Ureter (tissue), 1 donor: ENCODE results near the gene PPL. TPM values are rescaled to one million over a fixed set of nuclear protein-coding genes. Genes with fewer than 3 reads are reported as not detected.

ENCODE experiments used
- DNase-seq: peaks from one replicate; pipeline ENCODE4 v3.0.0-alpha.2; 2020; ENCODE audit warnings: low spot score
- total RNA-seq: library from RNA; stranded (reverse); gene quantifications from one replicate; pipeline ENCODE4 v1.2.4, GENCODE V29; 2023
- donor health status: DM: yes; HTN: yes; CAD: no.

Gene PPL
- total RNA-seq, 1 donor from 2014 or later = 108 TPM

DNA sequence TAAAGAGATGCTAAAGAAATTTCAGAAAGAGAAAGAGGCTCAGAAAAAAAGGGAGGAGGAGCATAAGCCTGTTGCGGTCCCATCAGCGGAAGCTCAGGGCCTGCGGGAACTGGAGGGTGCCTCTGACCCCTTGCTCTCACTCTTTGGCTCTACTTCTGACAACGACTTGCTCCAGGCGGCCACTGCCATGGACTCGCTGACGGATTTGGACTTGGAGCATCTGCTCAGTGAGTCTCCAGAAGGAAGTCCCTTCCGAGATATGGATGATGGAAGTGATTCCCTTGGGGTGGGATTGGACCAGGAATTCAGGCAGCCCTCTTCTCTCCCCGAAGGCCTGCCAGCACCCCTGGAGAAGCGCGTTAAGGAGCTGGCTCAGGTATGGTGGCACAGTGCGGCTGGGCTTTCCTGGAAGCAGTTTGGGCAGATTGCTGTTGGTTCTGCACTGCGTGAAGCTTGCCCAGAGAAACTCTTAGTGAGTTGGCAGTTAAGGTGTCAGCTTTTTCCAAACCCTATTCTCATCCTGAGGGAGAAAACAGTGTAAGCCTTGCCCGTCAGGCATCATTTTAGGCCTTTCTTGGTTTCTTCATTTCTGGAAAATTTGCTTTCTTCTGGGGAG is 76.1 kb downstream of the PPL start:
- DNase-seq = no peak

DNA sequence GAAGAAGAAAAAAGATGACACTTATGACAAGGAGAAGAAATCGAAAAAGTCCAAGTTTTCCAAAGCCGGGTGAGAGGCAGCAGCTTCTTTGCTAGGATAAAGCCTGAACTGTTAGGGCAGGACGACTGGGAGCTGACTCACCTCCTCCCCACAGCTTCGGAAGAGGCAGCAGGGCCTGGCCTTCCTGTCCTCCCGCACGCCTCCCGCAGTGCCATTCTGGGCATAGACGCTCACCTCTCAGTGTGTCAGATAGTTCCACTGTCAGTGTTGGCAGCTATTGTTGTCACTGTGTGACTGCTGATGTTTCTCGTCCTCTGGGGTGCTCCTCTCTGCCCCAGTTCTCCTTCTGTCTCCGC is 77.1 kb downstream of the PPL start:
- DNase-seq = no peak

DNA sequence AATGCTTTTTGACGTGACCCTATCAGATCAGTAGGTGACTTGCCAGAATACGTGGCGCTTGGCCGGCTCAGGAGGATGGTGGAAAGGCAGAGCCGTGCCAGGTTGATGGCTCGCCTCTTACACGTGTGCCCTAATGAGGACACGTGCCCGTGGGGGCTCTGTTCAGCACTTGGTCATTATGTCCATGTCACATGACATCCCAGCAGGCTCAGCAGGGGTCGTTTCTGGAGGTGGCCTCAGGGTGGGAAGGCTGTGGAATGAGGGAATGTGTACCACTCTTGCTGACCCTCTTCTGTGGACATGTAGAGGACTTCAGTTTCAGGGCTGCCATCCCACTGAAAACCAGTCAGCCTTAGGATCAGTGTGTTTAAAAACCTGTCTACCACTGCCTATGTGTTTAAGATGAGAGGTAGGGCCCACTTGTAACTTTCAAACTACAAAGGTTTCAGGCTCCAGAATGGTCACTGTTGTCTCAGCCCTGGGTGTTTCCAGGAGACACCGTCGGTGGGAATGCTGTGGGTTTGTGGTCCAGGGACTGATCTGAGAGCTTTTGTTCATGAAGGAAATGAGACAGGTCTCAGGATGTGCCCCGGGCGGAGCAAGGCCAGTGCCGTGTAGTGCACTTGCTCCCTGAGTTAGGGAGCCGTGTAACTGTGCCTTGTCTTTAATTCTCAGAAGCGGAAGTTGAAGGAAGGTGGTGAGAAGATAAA is 77.6 kb downstream of the PPL start:
- no peak for DNase-seq

DNA sequence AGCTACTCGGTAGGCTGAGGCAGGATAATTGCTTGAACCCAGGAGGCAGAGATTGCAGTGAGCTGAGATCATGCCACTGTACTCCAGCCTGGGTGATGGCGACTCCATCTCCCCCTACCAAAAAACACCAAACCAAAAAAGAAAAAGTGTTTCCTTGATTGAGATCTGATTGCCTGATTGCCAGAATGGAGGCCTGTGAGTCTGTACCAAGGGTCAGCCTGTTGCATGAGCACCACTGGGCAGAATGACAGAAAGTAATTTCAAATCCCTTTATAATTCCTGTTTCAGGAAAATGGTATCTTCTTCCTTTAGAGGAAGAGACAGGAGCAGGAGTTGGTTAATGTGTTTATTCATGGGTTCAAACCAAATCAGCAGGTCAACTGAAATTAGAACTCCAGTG is 81.1 kb downstream of the PPL start:
- DNase-seq = no peak

DNA sequence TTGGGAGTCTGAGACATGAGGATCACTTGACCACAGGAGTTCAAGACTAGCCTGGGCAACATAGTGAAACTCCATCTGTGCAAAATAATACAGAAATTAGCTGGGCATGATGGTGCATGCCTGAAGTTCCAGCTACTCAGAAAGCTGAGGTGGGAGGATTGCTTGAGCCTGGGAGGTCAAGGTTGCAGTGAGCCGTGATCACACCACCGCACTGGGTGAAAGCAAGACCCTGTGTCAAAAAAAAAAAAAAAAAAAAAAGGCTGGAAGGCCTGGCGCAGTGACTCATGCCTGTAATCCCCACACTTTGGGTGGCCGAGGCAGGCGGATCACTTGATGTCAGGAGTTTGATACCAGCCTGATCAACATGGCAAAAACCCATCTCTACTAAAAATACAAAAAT is 81.6 kb downstream of the PPL start:
- DNase-seq = no peak

DNA sequence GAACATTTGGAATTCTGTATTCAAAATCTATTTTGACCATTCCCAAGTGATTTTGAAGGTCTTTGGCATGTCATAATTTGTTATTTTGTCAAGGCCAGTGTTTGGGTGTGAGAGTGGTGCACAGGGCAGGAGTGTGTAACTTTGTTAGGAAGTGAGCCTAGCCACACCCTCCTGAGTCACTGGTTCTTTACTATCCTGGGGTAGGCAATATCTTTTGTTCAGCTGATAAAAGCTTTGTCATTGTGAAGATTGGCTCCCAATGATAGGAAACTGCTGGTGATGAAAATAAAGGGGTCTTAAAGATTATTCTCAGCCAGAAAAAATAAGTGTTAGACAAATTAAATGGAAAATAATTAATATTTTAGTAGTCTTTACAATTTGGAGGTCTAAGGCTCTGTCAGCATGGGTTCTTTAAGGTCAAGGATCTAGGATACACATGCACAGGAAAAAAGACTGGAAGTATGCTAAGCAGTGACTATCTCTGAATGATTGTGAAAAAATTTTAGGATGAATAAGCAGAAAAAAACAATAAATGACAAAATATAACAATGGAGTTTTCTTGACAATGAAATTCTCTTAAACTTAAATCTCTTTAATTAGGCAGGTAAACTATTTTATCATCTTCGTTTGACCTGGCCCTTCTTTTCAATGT is 84.6 kb downstream of the PPL start:
- no peak for DNase-seq

DNA sequence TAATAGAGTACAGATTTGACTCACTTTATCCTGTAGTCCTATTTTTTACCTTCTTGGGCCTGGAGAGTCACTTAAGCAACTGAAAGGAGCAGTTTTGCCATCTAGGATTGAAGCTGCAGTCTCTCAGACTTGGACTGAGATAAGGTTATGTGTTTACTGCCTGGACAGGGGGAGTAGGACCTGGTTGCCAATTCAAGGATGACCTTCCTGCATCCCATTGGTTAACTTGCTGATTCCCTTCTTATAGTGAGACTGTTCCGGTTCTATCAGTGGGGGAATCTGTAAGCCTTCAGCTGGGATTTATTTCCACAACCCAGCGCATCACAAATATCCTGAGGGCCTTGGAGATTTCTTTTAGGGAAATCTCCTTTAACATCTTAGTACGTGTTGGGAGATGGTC is 86.7 kb downstream of the PPL start:
- DNase-seq = no peak

DNA sequence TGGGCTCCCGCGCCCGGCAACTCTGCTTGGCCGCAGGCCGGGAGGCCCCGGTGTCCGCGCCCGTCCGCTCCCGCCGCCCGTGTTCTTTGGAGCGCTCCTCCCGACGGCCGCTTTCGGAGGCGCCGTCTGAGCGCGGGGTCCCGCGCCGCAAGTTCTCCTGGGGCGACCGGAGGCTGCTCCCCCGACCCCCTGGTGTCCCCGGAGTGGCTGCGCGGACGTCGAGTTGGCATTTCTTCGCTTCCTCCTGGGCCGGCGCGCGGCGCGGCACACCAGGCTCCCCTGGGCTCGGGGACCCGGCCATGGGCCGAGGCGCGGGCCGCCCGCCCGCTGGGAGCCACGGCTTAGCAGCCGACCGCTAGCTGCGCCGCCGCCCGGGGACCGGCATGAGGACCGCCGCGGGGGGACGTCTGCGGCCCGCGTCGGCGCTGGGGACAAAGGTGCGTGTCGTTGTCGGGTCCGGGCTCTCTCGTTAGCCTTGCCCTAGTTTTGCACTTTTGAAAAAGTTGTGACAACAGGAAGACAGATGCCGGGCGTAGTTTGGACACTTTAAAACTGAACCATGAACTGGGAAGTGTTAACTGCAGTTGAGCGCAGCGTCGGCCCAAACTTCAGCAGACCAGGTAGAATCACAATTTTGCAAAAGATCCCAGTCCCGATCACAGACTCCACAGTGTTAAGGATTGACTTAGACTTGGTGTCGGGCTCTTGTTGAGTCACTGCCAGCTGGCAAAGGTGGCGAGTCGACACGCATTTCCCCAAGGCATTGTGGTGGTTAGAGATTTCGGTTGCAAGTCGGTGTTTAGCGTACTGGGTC is 89.0 kb downstream of the PPL start:
- DNase-seq = peak; percentile 58

DNA sequence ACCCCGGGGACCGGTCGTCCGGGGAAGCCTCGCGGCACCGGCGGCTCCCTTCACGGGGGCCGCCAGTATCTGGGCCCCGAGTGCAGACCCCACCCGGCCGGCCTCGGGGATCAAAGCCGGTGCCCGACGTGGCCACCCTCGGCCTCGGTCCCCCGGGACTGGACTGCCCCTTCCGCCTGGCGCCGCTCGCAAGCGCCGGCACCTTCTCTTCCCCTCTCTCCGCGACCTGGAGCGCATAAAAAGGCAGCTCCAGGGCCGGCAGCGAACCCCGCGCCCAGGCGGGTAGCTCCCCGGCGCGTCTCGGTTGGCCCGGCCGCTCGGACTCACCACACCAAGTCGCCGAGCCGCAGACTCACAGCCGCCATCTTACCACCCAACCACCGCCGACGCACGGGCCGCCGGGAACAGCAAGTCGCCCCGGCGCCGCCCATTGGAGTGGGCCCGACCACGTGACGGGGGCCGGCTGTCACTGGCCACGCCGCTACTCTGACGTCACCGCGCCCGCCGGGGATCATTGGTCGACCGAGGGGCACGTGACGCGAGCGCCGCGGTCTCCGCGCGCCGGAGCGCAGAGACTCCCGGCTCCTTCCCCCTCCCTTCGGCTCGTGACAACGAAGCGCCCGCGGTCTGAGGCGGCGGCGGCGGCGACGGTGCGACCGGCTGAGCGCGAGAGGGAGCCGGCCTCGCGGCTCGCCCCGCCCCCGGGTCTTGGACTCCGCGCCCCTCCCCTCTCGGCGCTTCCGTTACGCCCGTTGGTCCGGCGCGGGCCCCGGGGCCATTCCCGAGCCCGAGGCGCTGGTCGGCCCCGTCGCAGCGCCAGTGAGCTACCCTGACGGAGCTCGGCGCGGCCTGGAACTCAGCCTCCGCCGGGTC is 89.8 kb downstream of the PPL start, which contains the start of the genes GLYR1 and UBN1:
Gene GLYR1, minus strand, starts transcription at position 388 of the 873 bp plus-strand sequence. Its CDS starts 23 bp downstream, at position 365.
Gene UBN1, plus strand, starts transcription at position 581 of the 873 bp plus-strand sequence. CDS start 5,437 bp downstream, outside the sequence.
- peak; percentile 100 for DNase-seq

DNA sequence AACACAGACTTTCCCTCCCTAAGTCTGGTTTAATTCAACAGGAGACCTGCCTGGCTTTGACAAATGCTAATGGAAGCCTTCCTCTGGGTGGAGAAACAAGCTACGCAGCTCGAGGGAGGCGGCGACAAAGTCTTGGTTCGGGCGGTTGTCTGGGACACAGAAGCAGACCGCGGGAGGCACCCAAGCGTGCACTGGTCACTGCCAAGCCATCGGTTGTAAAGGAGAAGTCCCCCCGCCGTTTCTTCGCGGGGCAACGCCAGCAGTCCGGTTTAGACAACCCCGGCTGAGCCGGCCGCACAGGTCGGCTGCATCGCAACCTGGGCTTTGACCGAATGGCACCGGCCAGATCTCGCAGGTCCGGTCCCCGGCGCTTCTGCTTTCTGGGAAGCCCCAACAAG is 90.4 kb downstream of the PPL start:
- DNase-seq = peak; percentile 73

DNA sequence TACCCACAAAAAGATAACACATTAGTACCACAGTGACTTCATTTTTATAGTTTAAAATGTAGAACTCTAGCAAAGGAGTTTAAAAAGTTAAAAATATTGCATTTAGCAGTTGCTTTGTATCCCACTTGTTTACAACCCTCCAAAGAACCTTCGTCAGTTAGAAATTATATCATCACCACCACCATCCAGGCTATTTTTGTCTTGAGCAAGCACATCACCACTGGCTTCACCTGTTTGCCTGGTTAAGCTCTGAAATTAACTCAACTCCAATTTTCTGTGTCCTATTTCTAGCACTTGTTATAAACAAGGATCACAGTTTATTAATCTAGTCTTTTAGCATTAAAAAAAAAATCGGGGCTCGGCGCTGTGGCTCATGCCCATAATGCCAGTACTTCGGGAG is 96.0 kb downstream of the PPL start:
- DNase-seq = no peak

DNA sequence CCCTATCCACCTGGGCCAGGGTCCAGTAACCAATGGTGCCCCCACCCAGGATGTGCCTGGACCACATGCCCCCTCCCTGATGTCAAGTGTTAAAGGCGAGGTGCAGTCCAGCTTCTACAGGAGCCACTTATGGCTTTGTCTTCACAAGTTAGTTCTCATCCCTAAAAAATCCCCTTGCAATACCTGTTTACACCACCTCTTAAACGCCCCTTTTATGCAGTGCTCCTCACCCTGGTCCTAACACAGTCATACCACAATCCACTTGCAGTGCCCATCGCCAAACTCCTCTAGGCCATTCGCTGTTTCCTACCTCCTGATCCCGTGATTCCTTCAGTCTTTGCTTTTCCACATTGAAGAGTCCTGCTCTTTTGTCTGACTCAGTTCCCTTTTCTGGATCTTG is 97.0 kb downstream of the PPL start:
- DNase-seq = no peak

DNA sequence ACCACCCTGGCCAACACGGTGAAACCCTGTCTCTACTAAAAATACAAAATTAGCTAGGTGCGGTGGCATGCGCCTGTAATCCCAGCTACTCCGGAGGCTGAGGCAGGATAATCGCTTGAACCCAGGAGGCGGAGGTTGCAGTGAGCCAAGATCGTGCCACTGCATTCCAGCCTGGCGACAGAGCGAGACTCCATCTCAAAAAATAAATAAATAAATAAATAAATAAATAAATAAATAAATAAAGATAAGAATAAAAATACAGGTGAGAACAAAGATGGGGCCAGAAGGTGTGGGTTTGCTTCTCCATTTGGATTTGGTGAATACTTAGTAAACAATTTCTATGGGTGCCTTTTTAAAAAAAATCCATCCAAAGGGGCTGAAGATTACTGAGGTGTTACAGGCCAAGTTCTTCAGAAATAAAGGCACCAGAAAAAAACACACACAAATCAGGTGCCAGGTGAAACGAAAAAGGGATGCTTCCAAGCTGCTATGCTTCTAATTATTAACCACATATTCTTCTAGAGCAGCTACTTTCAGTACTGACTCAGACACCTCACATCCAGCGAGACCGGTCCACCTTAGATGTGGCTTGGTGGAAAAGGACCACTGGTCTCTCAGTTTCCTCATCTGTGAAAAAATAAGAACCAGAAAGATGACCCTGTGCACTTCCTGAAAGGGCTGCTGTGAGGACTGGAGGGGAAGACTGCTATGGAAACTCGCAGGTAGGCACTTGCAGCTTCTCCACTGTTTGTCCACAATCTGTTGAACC is 99.0 kb downstream of the PPL start:
- DNase-seq = no peak

DNA sequence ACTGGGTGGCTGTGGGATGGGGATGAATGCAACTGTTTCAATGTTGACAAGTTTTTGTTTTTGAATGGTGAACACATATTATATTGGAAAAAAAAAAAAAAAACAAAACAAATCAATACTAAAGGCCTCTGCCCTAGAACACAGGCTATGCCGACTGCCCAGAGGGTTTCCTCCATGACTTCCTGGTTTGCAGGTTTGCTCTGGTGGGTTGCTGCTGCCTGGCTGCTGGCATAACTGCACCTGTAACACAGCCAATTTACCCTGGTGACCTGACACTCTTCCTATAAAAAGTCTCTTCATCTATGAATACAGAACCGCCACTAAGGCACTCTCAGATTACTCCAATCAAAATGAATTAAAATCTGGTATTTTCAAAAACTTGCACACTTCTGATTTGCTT is 100.2 kb downstream of the PPL start:
- DNase-seq = no peak

DNA sequence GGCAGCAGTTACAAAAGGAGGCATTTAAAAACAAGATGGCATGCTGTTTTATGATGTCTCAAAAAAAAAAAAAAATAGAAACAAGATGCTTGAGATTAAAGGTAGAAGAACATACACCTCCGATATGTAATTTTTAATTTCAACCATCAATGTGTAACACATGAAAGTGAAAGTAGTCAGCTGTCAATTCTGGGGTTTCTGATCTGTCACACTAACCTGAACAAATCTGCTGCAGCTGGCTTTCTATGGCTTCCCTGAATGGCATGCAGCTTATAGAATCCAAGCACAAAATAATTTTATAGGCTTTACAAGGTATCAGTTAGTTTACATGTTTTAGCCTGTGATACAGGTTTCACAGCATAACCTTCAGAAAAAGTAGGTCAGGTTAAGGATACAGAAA is 103.4 kb downstream of the PPL start:
- DNase-seq = no peak

DNA sequence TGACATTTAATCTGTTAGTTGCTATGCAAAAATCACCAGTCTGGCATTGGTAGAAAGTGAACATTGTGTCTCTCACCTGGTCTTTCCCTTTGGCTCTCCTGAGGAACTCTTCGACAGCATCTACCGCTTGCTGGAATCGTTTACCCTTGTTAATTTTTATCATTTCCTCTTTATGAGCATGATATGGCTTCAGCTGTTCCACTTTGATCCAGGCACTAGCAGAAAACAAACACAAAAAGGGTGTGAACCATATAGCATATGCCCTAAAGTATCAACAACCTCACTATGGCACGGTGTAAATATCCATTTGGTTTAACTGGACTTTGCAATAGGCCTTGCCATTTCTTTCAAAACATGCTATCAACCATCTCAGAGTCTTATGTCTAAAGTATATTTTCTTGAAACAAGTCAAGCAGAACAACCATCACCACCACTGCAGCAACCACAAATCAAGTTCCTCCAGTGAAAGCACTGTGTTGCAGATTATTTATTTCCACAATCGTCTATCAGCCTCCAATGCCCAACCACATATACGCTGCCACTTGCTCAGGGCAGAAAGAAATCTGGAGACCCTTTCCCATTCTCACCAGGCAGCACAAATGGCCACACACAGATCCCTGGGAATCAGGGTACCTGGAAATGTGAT is 104.1 kb downstream of the PPL start:
- DNase-seq = no peak
